AG04450 (cell line): Measurements from ENCODE around the gene UGT1A3. TPM values are rescaled to one million over a fixed set of nuclear protein-coding genes. Genes with fewer than 3 reads are reported as not detected.

Experiments used
- CTCF ChIA-PET: fragments of 300-600, 350-600 bp; formaldehyde crosslinking; extraction: SDS; loops from one replicate; lab custom pipeline; 2022; ENCODE audit warnings: antibody characterized with exemption, inconsistent platforms; lab: Charles Lee
- POLR2A ChIA-PET: fragments of 350-600 bp; formaldehyde crosslinking; extraction: SDS; loops from one replicate; lab custom pipeline; 2021; ENCODE audit warnings: antibody characterized with exemption, inconsistent platforms; lab: Yijun Ruan, JAX
- DNase-seq: peaks from one replicate; pipeline ENCODE4 v3.0.0-alpha.2; 2011; ENCODE audit warnings: low read depth, low spot score
- H3K27ac ChIP-seq: one replicate; pipeline ENCODE4 v1.5.1; 2012; ENCODE audit warnings: low read depth, low read length, control low read depth
- H3K27me3 ChIP-seq: one replicate; pipeline ENCODE4 v1.6.0; 2012; ENCODE audit warnings: low read length; ENCODE audit not compliant: control insufficient read depth, insufficient read depth
- H3K4me3 ChIP-seq: 2 replicates; pipeline ENCODE4 v1.5.1; 2011; ENCODE audit warnings: mild to moderate bottlenecking, low read depth, low read length, control low read depth
- H3K9me3 ChIP-seq: 2 replicates; pipeline ENCODE4 v1.5.1; 2012; ENCODE audit warnings: low read length; ENCODE audit not compliant: control insufficient read depth, insufficient read depth
- CTCF ChIP-seq: IDR thresholded peaks from 2 replicates; pipeline ENCODE4 v1.5.1; 2011; ENCODE audit warnings: low read depth, low read length, control low read depth, inconsistent platforms
- polyA plus RNA-seq: library from polyadenylated mRNA; depleted of rRNA; stranded (reverse); fragments of >200 nt; gene quantifications from 2 replicates; pipeline ENCODE4 v1.2.3, GENCODE V29; 2011

UGT1A3 gene
- polyA plus RNA-seq, 1 experiment = not detected

- H3K27me3 ChIP-seq = peaks cover 2% of the 10 kb centered on the region
- no peak for TF ChIP-seq CTCF
- H3K27ac ChIP-seq = no peak overlapping the region
- CTCF ChIA-PET = interaction anchor here (0.6 kb wide), 1 partner anchor 16 kb away, joined by 3 read pairs; no protein-coding TSS in a partner anchor
- DNase-seq = no peak
- no peak overlapping the region for H3K4me3 ChIP-seq
- POLR2A ChIA-PET = no interaction called here
- H3K9me3 ChIP-seq = no peaks in the 10 kb centered on the region; the same call in 1 of the 2 replicates
Observed at GRCh38 chr2:233816771-233817170, 87.9 kb downstream of the UGT1A3 start.

GRCh38 chr2:233817361-233817911 lies 88.6 kb downstream of the UGT1A3 start:
- Histone ChIP-seq H3K9me3 (no peaks in the 10 kb centered on the region; the same call in 1 of the 2 replicates), H3K4me3 (no peak overlapping the region), H3K27me3 (peaks cover 6% of the 10 kb centered on the region), H3K27ac (no peak overlapping the region)
- no peak for TF ChIP-seq CTCF
- CTCF ChIA-PET = no interaction called here
- POLR2A ChIA-PET = no interaction called here
- DNase-seq = no peak

- CTCF ChIA-PET = no interaction called here
Observed at GRCh38 chr2:233817995-233818638, 89.3 kb downstream of the UGT1A3 start.

GRCh38 chr2:233818639-233819621 lies 90.1 kb downstream of the UGT1A3 start:
- ChIA-PET CTCF (no interaction called here), POLR2A (no interaction called here)
- Histone ChIP-seq H3K27ac (no peak overlapping the region), H3K27me3 (peaks cover 9% of the 10 kb centered on the region), H3K4me3 (no peak overlapping the region), H3K9me3 (no peaks in the 10 kb centered on the region; the same call in 1 of the 2 replicates)
- no peak for DNase-seq
- TF ChIP-seq CTCF = no peak

More at GRCh38 chr2:233817995-233818638, 89.3 kb downstream of the UGT1A3 start:
- Histone ChIP-seq H3K9me3 (no peaks in the 10 kb centered on the region; the same call in 1 of the 2 replicates), H3K4me3 (no peak overlapping the region), H3K27ac (no peak overlapping the region), H3K27me3 (peaks cover 6% of the 10 kb centered on the region)
- no peak for TF ChIP-seq CTCF
- POLR2A ChIA-PET = no interaction called here
- DNase-seq = no peak
